Hepatocyte (in vitro differentiated cells): ENCODE results near the gene ARHGAP26.

ENCODE experiments used
- EZH2 ChIP-seq: fragments of 200-600 bp; sonication (generic); IDR thresholded peaks from 2 replicates; pipeline ENCODE4 v1.6.1; 2016; ENCODE audit warnings: antibody characterized with exemption, mild to moderate bottlenecking, borderline replicate concordance
- TF ChIP-seq, protein P1 (sequence below): fragments of 200-600 bp; sonication (generic); IDR thresholded peaks from 2 replicates; pipeline ENCODE4 v1.5.1; 2016; ENCODE audit warnings: antibody characterized with exemption, mild to moderate bottlenecking; ENCODE audit not compliant: poor library complexity

DNA sequence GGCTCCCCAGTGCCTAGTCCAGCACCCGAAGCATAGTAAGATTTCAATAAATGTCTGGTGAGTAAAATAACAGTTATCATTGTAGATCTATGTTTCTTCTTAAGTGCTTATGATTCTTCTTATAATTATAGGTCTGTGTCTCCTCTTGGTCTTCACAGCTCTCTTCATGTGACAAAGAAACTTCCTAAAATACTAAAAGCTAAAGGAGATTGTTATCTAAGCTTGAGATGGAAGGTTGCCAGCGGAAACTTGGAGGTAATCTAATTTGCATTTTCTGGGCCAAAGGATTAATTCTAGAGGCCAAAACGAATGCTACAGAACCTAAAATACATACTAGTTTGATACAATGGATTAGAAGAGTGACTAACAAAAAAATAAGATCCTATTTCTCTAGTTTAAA, 13.6 kb upstream of the ARHGAP26 start:
- TF ChIP-seq, protein P1, sequence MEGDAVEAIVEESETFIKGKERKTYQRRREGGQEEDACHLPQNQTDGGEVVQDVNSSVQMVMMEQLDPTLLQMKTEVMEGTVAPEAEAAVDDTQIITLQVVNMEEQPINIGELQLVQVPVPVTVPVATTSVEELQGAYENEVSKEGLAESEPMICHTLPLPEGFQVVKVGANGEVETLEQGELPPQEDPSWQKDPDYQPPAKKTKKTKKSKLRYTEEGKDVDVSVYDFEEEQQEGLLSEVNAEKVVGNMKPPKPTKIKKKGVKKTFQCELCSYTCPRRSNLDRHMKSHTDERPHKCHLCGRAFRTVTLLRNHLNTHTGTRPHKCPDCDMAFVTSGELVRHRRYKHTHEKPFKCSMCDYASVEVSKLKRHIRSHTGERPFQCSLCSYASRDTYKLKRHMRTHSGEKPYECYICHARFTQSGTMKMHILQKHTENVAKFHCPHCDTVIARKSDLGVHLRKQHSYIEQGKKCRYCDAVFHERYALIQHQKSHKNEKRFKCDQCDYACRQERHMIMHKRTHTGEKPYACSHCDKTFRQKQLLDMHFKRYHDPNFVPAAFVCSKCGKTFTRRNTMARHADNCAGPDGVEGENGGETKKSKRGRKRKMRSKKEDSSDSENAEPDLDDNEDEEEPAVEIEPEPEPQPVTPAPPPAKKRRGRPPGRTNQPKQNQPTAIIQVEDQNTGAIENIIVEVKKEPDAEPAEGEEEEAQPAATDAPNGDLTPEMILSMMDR, result no peak
- TF ChIP-seq EZH2, result no peak
